OCI-LY3 (cell line): ENCODE data around the gene MUC12.

ENCODE experiments used
- CTCF ChIP-seq: fragments of 200-600, 300-600 bp; sonication (generic); IDR thresholded peaks from 2 replicates; pipeline ENCODE4 v1.5.1; 2014; ENCODE audit warnings: antibody characterized with exemption, low read length, low read depth
- EZH2phosphoT487 ChIP-seq: fragments of 200-600 bp; shearing (Covaris generic); IDR thresholded peaks from 2 replicates; pipeline ENCODE4 v1.6.1; 2018; ENCODE audit warnings: antibody characterized with exemption, mixed run types, low read depth

GRCh38 chr7:101066833-101067177 lies 97.4 kb downstream of the MUC12 start:
- no peak for TF ChIP-seq CTCF
- no peak for TF ChIP-seq EZH2phosphoT487
